ENCODE measurements around the gene ACBD6.
"Not testable (repeated sequence)": the region's sequence is repeated elsewhere in the genome, so short reads cannot be mapped to it uniquely, and the experiment has no call there.

Gene ACBD6

DNA sequence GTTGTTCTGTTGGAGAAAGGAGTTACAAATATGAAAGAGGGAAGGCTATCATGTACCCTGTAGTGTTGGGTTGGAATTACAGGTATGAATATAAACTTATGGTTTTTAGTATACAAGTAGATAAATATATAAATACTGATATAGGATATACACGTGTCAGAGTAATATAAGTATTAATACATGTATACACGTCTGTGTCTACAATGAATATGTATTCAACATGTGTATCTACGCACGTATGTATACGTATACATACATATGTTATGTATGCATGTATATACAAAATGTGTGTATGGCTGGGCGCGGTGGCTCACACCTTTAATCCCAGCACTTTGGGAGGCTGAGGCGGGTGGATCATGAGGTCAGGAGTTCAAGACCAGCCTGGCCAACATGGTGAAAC, 17.9 kb downstream of the ACBD6 start:
- TF ChIP-seq, protein P1, sequence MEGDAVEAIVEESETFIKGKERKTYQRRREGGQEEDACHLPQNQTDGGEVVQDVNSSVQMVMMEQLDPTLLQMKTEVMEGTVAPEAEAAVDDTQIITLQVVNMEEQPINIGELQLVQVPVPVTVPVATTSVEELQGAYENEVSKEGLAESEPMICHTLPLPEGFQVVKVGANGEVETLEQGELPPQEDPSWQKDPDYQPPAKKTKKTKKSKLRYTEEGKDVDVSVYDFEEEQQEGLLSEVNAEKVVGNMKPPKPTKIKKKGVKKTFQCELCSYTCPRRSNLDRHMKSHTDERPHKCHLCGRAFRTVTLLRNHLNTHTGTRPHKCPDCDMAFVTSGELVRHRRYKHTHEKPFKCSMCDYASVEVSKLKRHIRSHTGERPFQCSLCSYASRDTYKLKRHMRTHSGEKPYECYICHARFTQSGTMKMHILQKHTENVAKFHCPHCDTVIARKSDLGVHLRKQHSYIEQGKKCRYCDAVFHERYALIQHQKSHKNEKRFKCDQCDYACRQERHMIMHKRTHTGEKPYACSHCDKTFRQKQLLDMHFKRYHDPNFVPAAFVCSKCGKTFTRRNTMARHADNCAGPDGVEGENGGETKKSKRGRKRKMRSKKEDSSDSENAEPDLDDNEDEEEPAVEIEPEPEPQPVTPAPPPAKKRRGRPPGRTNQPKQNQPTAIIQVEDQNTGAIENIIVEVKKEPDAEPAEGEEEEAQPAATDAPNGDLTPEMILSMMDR (IDR thresholded peaks at IDR 0.05; ENCODE audit: low read depth, low read length, missing control alignments) = no peak
- no peak overlapping the region for H3K4me3 ChIP-seq (ENCODE audit: low read depth, low read length)
- in situ Hi-C loops (cut with HindIII; ENCODE audit: low sequenced_read_pairs) = loop anchor here (25.0 kb wide), 1 partner anchor 297 kb away; no protein-coding TSS in a partner anchor
- no peak for DNase-seq (ENCODE audit: low read depth)

DNA sequence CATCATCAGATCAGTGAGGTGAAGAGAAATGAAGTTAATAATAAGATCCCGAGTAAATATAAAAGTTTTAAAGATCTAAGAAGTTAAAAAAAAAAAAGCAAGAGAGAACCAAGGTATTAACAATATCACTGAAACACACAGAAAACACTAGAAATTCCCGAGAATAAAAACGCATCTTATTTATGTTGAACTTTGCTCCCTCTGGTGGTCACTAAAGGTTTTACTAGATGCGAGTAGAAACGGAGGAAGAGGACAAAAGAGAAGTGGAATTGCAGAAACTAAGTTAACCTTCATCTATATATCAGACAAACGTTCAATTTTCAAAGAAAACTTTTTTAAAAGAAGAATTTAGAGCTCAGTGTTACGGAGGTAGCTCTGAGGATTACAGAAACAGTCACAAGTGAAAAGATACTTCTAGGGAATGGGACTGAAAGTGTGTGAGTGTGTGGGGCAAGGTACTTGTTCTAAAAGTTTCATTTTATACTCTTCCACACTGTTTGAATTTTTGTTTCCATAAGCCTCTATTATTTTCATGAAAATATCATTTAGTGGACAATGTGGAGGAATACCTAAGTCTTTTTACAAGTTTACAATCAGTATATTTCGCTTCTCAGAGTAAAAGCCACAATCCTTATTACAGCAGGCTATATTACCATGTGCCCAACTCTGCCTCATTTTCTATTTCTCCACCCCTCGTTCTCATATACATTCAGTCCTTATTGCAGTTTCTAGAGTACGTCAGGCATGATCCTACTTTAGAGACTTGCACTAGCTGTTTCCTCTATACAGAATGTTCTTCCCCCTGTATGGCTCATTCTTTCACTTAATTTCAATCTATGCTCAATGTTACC, 19.7 kb downstream of the ACBD6 start:
- TF ChIP-seq, protein P1 (IDR thresholded peaks at IDR 0.05; ENCODE audit: low read depth, low read length, missing control alignments) = peak; percentile 58
- H3K4me3 ChIP-seq (ENCODE audit: low read depth, low read length) = no peak overlapping the region
- DNase-seq (ENCODE audit: low read depth) = peak; percentile 45
- in situ Hi-C loops (cut with HindIII; ENCODE audit: low sequenced_read_pairs) = loop anchor here (25.0 kb wide), 1 partner anchor 295 kb away; no protein-coding TSS in a partner anchor

DNA sequence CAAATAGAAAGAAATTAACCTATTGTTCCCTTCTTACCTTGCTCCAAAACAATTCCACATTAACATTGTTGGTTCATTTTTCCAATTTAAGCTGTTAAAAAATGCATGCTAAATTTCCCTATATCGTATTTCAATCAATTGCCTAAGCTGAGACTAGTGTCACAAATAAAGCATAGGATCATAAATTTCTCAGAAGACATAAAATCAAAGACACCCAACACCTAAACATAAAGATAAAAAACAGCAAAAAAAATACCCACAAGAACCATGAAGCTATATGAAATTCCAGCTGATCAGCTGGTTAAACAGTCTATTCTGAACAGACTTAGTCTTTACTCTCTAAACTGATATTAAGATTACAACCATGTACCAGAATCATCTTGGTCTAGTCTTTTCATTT, 32.3 kb downstream of the ACBD6 start:
- TF ChIP-seq, protein P1 (IDR thresholded peaks at IDR 0.05; ENCODE audit: low read depth, low read length, missing control alignments) = no peak
- no peak for DNase-seq (ENCODE audit: low read depth)

DNA sequence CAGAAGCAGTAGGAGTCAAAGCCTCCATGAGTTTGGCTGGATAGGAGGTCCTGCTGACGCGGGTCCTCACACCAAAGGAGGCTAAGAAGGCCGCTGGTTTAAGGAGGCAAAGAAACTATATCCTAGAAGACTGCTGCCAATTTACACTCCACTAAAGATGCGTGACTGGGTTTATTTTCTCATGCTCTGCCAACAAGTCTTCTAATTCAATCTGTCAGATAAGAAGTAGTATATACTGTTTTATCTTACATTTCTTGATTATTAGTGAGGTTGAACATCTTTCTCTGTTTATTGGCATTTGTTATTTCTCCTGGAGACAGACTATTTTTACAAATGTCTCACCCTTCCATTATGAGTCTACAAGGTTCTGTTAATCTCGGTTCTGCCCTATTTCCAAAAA, 34.1 kb downstream of the ACBD6 start:
- no peak for DNase-seq (ENCODE audit: low read depth)
- no peak overlapping the region for H3K4me3 ChIP-seq (ENCODE audit: low read depth, low read length)
- TF ChIP-seq, protein P1 (IDR thresholded peaks at IDR 0.05; ENCODE audit: low read depth, low read length, missing control alignments) = no peak
- in situ Hi-C loops (cut with HindIII; ENCODE audit: low sequenced_read_pairs) = no loop called here

More for the DNA sequence above, 32.3 kb downstream of the ACBD6 start:
- no peak overlapping the region for H3K4me3 ChIP-seq (ENCODE audit: low read depth, low read length)
- in situ Hi-C loops (cut with HindIII; ENCODE audit: low sequenced_read_pairs) = no loop called here

DNA sequence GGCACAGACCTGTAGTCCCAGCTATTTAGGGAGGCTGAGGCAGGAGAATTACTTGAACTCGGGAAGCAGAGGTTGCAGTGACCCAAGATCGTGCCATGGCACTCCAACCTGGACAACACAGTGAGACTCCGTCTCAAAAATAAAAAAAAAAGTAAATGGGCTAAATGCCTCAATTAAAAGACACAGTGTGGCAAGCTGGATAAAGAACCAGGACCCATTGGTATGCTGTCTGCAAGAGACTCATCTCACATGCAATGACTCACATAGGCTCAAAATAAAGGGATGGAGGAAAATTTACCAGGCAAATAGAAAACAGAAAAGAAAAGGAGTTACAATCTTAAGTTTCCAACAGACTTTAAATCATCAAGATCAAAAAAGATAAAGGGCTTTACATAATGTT, 40.3 kb downstream of the ACBD6 start:
- TF ChIP-seq, protein P1 (IDR thresholded peaks at IDR 0.05; ENCODE audit: low read depth, low read length, missing control alignments) = no peak
- in situ Hi-C loops (cut with HindIII; ENCODE audit: low sequenced_read_pairs) = no loop called here
- no peak overlapping the region for H3K4me3 ChIP-seq (ENCODE audit: low read depth, low read length)
- DNase-seq (ENCODE audit: low read depth) = no peak

DNA sequence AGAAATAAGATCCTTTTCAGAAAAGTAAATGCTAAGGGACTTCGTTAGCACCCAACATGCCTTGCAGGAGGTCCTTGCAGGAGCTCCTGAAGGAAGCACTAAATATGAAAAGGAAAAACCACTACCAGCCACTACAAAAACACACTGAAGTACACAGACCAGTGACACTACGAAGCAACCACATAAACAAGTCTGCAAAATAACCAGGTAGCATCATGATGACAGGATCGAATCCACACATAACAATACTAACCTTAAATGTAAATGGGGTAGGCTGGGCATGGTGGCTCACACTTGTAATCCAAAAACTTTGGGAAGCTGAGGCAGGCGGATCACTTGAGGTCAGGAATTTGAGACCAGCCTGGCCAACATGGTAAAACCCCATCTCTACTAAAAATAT, 40.7 kb downstream of the ACBD6 start:
- DNase-seq (ENCODE audit: low read depth); H3K4me3 ChIP-seq (ENCODE audit: low read depth, low read length); in situ Hi-C loops (cut with HindIII; ENCODE audit: low sequenced_read_pairs): not testable (repeated sequence)

DNA sequence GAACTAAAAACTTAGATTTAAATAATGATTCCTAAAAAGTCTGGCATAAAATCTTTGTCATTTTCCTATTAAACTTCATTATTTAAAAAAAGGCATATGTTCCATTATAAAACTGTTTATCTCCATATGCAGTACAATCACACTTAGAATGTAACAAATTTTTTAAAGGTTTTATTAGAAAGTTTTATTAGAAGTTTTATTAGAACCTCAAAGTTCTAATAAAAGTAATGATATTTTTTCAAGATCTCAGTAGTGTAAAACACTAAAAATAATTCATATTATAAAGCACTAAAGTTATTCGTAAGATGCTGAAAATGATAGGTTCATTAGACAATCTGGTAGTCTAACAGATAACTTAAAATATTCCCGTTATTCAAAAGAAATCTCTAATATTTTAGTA, 43.6 kb downstream of the ACBD6 start:
- no peak overlapping the region for H3K4me3 ChIP-seq (ENCODE audit: low read depth, low read length)
- DNase-seq (ENCODE audit: low read depth) = no peak
- in situ Hi-C loops (cut with HindIII; ENCODE audit: low sequenced_read_pairs) = no loop called here
- TF ChIP-seq, protein P1 (IDR thresholded peaks at IDR 0.05; ENCODE audit: low read depth, low read length, missing control alignments) = no peak

Data from astrocyte of the cerebellum (primary cell).